GM11168 (cell line): ENCODE measurements around the gene EMSY.
"Not testable (repeated sequence)": the region's sequence is repeated elsewhere in the genome, so short reads cannot be mapped to it uniquely, and the experiment has no call there.

Experiments
- in situ Hi-C: fragments of 300-500 bp; cut with MboI; formaldehyde crosslinking; loops from one replicate; pipeline ENCODE4 v1.12.0; 2022; ENCODE audit warnings: low sequenced_read_pairs; ENCODE audit not compliant: unreplicated experiment

Gene EMSY

GRCh38 chr11:76561245-76561644, 116.4 kb downstream of the EMSY start:
- in situ Hi-C loops = no loop called here

GRCh38 chr11:76562541-76562940, 117.7 kb downstream of the EMSY start:
- in situ Hi-C loops = no loop called here

- in situ Hi-C loops = no loop called here
These were observed 119.5 kb downstream of the EMSY start for GRCh38 chr11:76564364-76564763.

GRCh38 chr11:76566811-76567210, 122.0 kb downstream of the EMSY start:
- in situ Hi-C loops = no loop called here

- in situ Hi-C loops = no loop called here
These were observed 122.4 kb downstream of the EMSY start for GRCh38 chr11:76567261-76567660.

GRCh38 chr11:76568139-76568538, 123.3 kb downstream of the EMSY start:
- in situ Hi-C loops = no loop called here

GRCh38 chr11:76568621-76569020, 123.8 kb downstream of the EMSY start:
- in situ Hi-C loops = no loop called here

- in situ Hi-C loops = not testable (repeated sequence)
These were observed 127.5 kb downstream of the EMSY start for GRCh38 chr11:76572181-76572875.

- in situ Hi-C loops = no loop called here
These were observed 129.6 kb downstream of the EMSY start for GRCh38 chr11:76574406-76574805.

GRCh38 chr11:76574879-76575278, 130.1 kb downstream of the EMSY start:
- in situ Hi-C loops = no loop called here

- in situ Hi-C loops = no loop called here
These were observed 132.6 kb downstream of the EMSY start for GRCh38 chr11:76577226-76577920.

- in situ Hi-C loops = no loop called here
These were observed 133.3 kb downstream of the EMSY start for GRCh38 chr11:76577921-76578653.

- in situ Hi-C loops = no loop called here
These were observed 133.8 kb downstream of the EMSY start for GRCh38 chr11:76578654-76579055.

- in situ Hi-C loops = no loop called here
These were observed 134.4 kb downstream of the EMSY start for GRCh38 chr11:76579056-76579751.

GRCh38 chr11:76579752-76580151, 134.9 kb downstream of the EMSY start:
- in situ Hi-C loops = no loop called here

GRCh38 chr11:76582471-76582870, 137.7 kb downstream of the EMSY start:
- in situ Hi-C loops = not testable (repeated sequence)

- in situ Hi-C loops = no loop called here
These were observed 143.1 kb downstream of the EMSY start for GRCh38 chr11:76587820-76588454.

GRCh38 chr11:76588455-76589325, 143.9 kb downstream of the EMSY start:
- in situ Hi-C loops = no loop called here

GRCh38 chr11:76589477-76589876, 144.7 kb downstream of the EMSY start:
- in situ Hi-C loops = no loop called here
